NCI-H1694 (cell line): ENCODE measurements around the gene NAT8L.

Experiments used
- DNase-seq: peaks from one replicate; lab custom pipeline; 2025; lab: John Stamatoyannopoulos, UW

NAT8L gene

DNA sequence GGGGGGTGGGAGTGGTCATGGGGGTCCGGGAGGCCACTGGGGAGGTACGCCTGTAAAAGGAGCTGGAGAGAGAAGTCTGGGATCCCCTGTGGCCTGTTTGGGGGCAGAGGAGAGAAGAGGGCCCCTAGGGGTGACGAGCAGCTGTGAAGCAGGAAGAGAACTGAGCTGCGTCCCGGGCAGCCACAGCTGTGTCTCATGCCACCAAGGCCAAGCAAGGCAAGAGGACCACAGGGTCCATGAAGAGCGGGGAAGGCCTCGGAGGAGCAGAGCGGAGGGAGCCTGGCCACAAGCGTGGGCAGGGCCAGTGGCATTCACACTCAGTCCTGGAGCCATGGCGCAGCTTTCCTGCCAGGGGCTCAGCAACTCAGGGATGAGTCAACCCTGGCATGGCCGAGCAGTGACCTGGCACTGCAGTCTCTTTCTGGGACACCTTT lies 13.6 kb upstream of the NAT8L start:
- DNase-seq, result no peak

DNA sequence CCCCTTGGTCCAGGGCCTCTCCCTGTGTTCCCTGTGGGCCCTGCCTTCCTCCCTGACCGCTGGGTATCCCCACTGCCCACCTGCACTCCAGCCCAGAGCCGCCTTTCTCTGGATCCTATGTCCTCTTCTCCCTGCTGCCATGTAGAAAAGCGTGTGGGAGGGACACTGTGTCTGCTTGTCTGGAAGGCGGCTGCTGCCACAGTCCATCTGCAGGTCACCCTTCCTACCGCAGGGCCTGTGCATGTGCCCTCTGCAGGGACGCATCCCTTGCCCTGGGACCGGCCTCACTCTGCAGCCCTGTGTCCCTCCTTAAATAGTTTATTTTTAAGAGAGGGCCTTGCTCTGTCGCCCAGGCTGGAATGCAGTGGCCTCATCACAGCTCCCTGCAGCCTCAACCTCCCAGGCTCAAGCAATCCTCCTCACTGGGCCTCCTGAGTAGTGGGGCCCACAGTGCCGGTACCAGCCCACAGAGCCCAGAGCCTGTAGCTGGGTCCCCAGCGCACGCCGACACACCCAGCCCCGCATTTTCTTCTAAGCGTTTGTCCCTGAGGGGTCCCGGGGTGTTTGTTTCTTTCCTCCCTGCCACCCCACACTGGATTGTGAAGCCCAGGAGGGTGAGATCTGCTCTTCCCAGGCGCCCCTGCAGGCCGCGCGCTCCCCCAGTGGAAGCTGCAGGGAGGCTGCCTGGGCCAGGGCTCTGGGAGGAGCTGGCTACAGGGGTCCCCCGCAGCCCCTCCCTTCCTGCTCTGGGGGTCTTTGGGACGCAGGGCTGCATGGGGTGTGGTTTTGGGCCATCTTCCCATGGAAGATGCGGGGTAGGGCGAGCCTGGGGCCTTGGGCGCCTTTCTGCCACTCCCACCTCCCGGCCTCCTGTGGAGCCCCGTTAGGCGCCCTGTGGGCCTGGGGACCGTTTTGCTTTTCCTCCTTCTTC lies 12.8 kb upstream of the NAT8L start:
- no peak for DNase-seq

DNA sequence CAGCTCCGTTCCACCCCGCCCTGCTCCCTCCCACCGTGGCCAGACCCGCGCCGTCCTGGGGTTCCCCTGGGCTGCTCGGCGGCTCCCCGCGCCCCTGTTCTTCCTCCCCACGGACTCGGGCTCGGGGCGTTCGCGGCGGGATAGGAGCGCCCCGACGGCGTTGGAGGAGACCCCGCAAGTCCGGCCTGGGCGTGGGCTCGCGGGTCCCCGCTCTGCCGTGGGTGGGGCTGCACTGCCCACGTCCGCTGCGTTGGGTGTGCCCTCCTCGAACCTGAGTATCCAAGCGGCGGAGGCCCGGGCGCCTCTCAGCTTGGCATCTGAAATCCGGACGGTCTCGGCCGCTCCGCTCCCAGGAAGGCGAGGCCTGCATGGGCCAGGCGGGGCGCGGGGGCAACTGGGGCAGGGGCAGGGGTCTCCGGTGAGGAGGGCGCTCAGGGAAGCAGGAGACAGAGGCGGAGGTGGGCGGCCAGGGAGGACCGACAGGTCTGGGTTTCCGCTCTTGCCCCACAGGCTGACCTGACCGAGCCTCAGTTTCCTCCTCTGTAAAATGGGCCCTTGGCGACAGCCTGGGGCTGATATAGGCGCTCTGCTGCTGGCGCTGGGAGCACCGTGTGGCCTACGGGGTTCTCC lies 12.0 kb upstream of the NAT8L start:
- DNase-seq, result no peak

DNA sequence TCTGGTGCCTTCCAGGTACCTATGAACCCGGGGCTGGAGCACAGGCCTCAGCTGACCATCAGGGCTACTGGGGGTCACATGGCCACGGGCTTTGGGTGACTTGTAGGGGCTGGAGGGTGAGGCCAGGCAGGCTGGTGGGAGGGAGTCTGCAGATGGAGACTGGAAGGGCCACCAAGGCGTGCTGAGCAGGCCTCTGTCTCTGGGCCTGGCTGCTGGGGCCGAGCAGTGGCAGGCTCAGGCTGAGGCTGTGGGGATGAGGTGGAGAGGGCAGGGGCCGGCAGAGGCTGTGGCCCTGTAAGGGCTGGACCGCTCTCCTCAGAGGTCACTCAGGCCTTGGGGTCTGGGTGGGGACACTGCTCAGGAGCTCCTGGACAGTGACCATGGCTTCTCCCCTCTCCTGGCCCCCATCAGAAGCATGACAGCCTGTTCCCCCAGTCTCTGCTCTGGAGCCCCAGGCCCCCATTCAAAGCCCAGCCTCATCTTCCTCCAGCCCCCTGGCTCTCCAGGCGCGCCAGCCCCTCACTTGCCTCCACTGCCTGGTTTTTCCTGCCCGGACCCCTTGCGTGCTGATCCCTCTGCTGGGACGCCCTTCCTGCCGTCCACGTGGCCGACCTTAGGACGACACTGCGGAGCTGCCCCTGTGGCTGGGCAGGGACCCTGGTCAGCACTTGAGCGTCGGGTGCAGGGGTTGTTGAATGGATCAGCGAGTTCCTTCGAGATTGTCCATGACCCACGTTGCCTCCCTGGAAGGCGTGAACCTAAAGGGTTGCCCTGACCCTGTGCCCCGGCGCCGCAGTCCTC lies 11.1 kb upstream of the NAT8L start:
- no peak for DNase-seq

GRCh38 chr4:2048831-2049230 lies 10.3 kb upstream of the NAT8L start:
- DNase-seq, result no peak

DNA sequence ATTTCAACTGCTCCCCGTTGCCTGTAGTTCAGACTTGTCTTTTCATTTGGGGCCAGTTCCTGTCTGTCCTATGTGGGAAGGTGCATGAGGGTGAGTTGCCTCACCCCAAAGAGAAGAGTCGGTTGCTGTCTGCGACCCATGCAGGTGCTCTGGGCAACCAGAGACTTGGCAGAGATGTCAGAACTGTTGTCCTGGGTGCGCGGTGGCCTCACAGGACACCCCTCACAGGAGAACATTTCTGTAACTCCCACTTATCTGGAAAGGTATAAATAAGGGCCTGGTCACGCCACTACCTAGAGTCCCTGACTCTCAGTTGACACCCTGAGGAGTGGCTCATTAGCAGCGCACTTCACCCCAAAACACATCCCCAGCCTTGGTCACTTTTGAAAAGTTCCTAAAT lies 9.7 kb upstream of the NAT8L start:
- DNase-seq, result no peak

DNA sequence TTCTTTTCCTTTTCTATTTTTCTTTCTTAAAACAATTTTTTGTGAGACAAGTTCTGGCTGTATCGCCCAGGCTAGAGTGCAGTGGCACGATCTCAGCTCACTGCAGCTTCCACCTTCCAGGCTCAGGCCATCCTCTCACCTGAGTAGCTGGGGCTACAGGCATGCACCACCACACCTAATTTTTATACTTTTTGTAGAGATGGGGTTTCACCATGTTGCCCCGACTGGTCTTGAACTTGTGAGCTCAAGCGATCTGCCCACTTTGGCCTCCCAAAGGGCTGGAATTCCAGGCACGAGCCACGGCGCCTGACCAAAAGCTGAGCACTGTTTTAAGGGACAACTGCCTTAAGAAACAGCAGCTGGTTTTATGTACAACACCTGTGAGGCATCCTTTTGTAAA lies 9.3 kb upstream of the NAT8L start:
- no peak for DNase-seq

DNA sequence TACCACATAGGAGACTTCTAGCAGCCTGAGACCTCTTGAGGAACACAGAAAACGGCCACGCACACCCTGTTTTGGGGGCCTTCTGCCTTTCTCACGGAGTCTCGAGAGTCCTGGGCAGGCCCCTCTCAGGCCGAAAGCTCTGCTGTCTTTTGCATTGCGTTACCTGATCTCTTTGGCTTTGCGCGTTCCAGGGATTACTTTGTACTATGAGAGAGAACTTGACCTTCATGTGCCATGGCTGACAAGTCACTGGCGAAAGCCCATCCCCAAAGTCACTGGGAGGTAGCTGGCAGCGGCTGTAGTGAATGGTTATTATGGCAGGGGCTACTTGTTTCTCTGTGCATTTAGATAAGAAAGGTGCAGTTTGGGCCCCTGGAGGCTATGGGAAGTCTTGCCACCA lies 8.0 kb upstream of the NAT8L start:
- DNase-seq, result no peak

GRCh38 chr4:2054217-2054616 lies 4.9 kb upstream of the NAT8L start:
- no peak for DNase-seq

- DNase-seq, result no peak
These were observed 1.6 kb upstream of the NAT8L start for GRCh38 chr4:2057382-2058065.

DNA sequence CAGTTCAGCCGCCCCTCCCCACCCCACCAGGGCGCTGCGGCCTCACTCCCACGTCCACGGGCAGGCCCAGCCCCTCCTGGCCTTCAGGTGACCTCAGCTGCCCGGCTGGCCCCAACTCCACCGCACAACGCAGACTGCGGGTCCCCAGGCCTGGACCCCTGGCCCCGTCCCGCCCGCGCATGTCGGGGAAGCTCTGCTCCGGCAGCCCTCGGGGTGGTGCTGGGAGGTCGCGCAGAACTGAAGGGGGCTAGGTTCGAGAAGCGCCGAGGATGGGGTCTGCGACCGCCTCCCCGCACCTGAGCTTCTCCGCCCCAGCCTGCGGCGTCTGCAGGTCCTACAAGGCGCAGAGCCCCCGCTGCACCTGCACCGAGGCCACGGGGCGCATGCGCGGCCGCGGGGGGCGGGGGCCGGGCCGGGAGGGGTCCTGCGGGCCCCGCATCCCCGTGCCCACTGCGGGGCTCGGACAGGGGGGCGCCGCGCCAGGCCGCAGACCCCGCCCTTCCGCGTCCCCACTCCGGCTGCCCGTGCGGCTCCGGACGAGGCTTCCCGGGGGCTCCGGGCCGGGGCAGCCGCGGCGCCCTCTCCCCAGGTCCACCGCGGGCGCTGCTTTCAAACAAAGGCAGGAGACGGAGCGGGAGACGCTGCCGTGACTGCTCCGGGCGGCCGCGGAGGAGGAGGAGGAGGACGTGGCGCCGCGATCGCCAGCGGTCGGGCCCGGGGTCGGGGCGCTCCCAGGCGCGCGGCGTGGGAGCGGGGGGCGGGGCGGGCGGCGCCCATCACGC lies 672 bp upstream of the NAT8L start:
- no peak for DNase-seq

- DNase-seq, result no peak
These were observed 837 bp downstream of the NAT8L start for GRCh38 chr4:2059726-2060602.

GRCh38 chr4:2060611-2061185 lies 1.6 kb downstream of the NAT8L start:
- no peak for DNase-seq

- DNase-seq, result no peak
These were observed 2.3 kb downstream of the NAT8L start for GRCh38 chr4:2061186-2062131.

- DNase-seq, result no peak
These were observed 3.2 kb downstream of the NAT8L start for GRCh38 chr4:2062168-2062807.

DNA sequence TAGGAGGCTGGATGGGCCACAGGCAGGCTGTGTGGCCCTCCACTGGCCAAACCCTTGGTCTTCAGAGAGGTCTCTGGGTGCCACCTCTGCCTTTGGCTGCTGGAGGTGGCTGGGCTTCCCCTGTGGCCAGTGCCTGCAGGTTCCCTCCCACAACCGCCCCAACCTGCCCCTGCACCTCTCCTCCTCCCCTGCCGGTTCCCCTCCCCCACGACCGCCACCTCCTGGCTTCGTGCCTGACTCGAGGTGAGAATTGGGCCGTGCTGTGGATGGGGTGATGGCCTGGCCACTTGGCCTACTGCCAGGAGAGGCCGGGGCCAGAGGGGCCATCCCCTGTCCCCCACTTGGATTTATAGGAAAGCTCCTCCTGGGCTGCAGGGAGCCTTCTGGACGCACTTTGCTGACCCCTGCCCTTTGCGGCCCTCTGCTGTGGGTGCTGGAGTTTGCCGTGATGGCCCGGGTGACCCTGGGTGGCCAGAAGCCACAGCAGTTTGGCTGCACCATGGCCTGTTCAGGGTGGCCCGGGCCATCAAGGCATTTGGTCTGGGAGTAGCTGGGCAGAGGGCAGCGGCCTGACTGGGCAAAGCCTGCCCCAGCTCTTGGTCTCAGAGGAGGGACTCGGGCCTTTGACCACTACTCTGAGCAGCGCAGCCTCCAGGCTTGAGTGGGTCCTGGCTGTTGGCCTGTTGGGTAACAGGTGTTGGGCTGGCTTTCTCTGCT lies 3.8 kb downstream of the NAT8L start:
- no peak for DNase-seq

DNA sequence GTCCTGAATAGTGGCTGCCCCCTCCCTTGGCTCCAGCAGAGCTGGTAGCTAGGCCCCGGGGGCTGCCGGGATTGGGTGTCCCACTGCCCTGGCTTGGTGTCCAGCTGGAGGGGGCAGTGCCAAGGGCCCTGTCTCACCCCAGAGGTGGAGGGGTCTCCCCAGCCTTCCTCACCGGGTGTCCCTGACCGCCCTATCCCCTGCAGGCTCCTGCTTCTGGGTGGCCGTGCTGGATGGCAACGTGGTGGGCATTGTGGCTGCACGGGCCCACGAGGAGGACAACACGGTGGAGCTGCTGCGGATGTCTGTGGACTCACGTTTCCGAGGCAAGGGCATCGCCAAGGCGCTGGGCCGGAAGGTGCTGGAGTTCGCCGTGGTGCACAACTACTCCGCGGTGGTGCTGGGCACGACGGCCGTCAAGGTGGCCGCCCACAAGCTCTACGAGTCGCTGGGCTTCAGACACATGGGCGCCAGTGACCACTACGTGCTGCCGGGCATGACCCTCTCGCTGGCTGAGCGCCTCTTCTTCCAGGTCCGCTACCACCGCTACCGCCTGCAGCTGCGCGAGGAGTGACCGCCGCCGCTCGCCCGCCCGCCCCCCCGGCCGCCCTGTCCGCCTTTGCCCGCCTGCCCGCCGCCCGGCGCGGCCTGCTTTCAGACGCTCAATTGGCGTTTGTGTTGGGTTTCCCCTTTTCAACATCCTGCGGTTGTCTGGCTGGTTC lies 4.6 kb downstream of the NAT8L start:
- DNase-seq, result no peak
